BE2C (cell line): ENCODE data around the gene FARS2.

ENCODE experiments used
- DNase-seq: peaks from one replicate; pipeline ENCODE4 v3.0.0-alpha.2; 2020
- H3K27me3 ChIP-seq: fragments of 250-450 bp; sonication (Bioruptor Pico); 2 replicates; pipeline ENCODE4 v1.5.1; 2020; ENCODE audit warnings: mild to moderate bottlenecking
- H3K36me3 ChIP-seq: fragments of 250-450 bp; sonication (Bioruptor Pico); 2 replicates; pipeline ENCODE4 v1.5.1; 2020; ENCODE audit warnings: mild to moderate bottlenecking
- H3K4me1 ChIP-seq: fragments of 250-450 bp; sonication (Bioruptor Pico); 2 replicates; pipeline ENCODE4 v1.5.1; 2020
- H3K4me3 ChIP-seq: 2 replicates; pipeline ENCODE4 v1.5.1; 2011; ENCODE audit warnings: low read depth, low read length
- H3K9me3 ChIP-seq: fragments of 250-450 bp; sonication (Bioruptor Pico); 2 replicates; pipeline ENCODE4 v1.5.1; 2020
- CTCF ChIP-seq: IDR thresholded peaks from 2 replicates; pipeline ENCODE4 v1.5.1; 2012; ENCODE audit warnings: mild to moderate bottlenecking, low read depth, low read length

FARS2 gene

GRCh38 chr6:5472571-5472970 lies 211.3 kb downstream of the FARS2 start:
- Histone ChIP-seq H3K4me1 (peaks cover 27% of the 10 kb centered on the region), H3K9me3 (no peaks in the 10 kb centered on the region), H3K36me3 (no peaks in the 10 kb centered on the region), H3K4me3 (no peak overlapping the region), H3K27me3 (no peaks in the 10 kb centered on the region)
- no peak for DNase-seq
- no peak for TF ChIP-seq CTCF

GRCh38 chr6:5475779-5476178 lies 214.5 kb downstream of the FARS2 start:
- Histone ChIP-seq H3K4me1 (peaks cover 36% of the 10 kb centered on the region), H3K27me3 (no peaks in the 10 kb centered on the region), H3K9me3 (no peaks in the 10 kb centered on the region), H3K4me3 (no peak overlapping the region), H3K36me3 (no peaks in the 10 kb centered on the region)
- DNase-seq: no peak
- TF ChIP-seq CTCF: no peak

GRCh38 chr6:5478380-5478779 lies 217.1 kb downstream of the FARS2 start:
- H3K4me1 ChIP-seq: peaks cover 25% of the 10 kb centered on the region
- H3K9me3 ChIP-seq: no peaks in the 10 kb centered on the region
- H3K36me3 ChIP-seq: no peaks in the 10 kb centered on the region
- H3K4me3 ChIP-seq: no peak overlapping the region
- TF ChIP-seq CTCF: no peak
- H3K27me3 ChIP-seq: no peaks in the 10 kb centered on the region
- DNase-seq: no peak

- no peak for DNase-seq
- H3K4me1 ChIP-seq: peaks cover 21% of the 10 kb centered on the region
- H3K4me3 ChIP-seq: no peak overlapping the region
- no peaks in the 10 kb centered on the region for H3K9me3 ChIP-seq
- H3K27me3 ChIP-seq: no peaks in the 10 kb centered on the region
- no peak for TF ChIP-seq CTCF
- H3K36me3 ChIP-seq: no peaks in the 10 kb centered on the region
Observed at GRCh38 chr6:5481033-5481432, 219.7 kb downstream of the FARS2 start.

GRCh38 chr6:5481750-5482149 lies 220.4 kb downstream of the FARS2 start:
- Histone ChIP-seq H3K9me3 (no peaks in the 10 kb centered on the region), H3K4me3 (no peak overlapping the region), H3K36me3 (no peaks in the 10 kb centered on the region), H3K27me3 (no peaks in the 10 kb centered on the region), H3K4me1 (peaks cover 15% of the 10 kb centered on the region)
- DNase-seq: no peak
- no peak for TF ChIP-seq CTCF

GRCh38 chr6:5482619-5483018 lies 221.3 kb downstream of the FARS2 start:
- no peak for DNase-seq
- Histone ChIP-seq H3K4me3 (no peak overlapping the region), H3K27me3 (no peaks in the 10 kb centered on the region), H3K9me3 (no peaks in the 10 kb centered on the region), H3K4me1 (peaks cover 9% of the 10 kb centered on the region), H3K36me3 (no peaks in the 10 kb centered on the region)
- TF ChIP-seq CTCF: no peak
